HG03460 (cell line): ENCODE data around the gene SALL4.
"Not testable (repeated sequence)": the region's sequence is repeated elsewhere in the genome, so short reads cannot be mapped to it uniquely, and the experiment has no call there.

Experiments
- ATAC-seq: cut with Tn5 transposase; IDR thresholded peaks from one replicate; pipeline ENCODE4 v1.9.1; 2021; ENCODE audit not compliant: unreplicated experiment

The SALL4 gene

DNA sequence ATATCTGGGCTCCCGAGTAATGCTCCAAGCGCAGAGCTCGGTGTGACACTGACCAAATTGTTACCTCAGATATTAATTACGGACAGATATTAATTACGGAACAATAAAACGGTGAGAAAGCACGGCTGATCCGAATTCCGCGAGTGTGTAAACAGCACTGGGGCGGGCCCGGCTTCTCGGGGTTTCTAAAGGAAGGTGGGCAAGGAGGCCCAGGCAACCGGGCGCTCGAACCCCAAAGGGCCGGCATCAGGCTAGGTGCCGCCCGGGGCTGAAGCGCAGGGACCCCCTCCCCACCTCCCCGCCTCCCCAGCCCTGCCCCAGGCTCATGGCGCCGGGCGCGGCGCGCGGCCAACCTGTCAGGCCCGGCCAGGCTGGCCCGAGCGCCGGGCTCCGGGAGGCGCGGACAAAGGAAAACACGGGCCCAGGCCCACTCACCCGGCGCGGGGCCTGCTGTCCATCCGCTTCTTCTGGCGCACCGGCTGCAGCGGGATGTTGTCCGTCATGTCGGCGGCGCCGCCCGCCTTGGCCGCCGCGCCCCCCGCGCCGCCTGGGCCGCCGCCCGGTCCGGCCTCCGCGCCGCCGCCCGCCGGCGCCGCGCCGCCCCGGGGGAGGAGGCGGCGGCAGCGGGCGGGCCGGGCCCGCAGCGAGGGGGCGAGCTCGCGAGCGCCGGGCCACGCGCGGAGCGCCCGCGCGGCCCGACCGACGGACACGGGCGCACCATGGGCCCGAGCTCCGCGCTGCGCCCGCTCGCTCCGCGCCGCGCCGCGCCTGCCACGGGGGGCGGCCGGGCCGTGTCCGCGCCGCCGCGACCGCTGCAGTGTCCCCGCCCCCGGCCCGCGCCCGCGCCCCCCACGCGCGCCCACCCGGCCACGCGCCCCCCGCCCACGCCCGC is 34.2 kb downstream of the SALL4 start, which contains the start of gene ATP9A:
Gene ATP9A, minus strand, starts transcription at position 524 of the 892 bp plus-strand sequence. Its CDS starts 21 bp downstream, at position 503.
- ATAC-seq, result no peak

DNA sequence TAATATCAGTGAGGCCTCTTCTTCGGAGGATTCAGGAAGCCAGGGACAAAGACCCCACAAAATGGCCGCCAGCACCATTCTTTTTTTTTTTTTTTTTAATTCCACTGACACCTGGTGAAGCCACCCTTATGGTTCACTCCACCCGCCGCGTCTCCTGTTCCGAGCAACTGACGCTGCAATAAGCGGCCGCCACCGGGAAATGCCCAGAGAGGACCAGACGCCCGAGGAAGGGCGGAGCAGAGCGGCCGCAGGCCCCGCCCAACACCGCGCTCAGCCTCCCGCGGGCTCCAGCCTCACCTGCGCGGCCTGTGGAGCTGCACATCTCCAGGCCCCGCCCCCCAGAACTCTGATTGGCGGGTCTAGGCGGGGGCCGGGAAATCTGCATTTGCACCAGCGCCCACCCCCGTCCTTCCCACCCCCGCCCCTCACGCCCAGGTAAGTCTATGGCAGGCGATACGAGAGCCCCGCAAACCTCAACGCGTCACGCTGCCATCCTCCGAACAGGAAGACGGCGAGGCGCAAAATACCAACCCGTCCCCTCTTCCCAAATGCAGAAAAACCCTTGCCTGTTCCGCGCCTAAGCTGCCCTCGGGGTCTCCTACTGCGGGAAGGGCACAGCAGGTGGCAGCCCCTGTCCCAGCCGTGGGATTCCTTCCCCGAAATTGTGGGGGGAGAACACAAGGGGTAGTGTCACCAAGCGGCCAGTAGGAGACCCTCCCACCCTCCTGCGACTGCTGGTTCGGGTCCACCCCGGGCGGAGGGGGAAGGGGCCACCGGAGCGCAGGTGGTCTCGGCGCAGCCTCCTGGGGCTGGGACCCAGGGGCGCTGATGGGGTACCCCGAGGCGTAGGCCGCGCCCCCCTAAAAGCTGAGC is 35.1 kb downstream of the SALL4 start:
- ATAC-seq, result no peak

DNA sequence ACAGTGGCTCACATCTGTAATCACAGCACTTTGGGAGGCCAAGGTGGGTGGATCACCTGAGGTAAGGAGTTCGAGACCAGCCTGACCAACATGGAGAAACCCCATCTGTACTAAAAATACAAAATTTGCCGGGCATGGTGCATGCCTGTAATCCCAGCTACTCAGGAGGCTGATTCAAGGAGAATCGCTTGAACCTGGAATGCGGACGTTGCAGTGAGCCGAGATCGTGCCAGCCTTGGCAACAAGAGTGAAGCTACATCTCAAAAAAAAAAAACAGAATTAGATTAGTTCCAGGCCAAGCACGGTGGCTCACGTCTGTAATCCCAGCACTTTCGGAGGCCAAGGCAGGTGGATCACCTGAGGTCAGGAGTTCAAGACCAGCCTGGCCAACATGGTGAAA is 36.9 kb downstream of the SALL4 start:
- ATAC-seq, result not testable (repeated sequence)

DNA sequence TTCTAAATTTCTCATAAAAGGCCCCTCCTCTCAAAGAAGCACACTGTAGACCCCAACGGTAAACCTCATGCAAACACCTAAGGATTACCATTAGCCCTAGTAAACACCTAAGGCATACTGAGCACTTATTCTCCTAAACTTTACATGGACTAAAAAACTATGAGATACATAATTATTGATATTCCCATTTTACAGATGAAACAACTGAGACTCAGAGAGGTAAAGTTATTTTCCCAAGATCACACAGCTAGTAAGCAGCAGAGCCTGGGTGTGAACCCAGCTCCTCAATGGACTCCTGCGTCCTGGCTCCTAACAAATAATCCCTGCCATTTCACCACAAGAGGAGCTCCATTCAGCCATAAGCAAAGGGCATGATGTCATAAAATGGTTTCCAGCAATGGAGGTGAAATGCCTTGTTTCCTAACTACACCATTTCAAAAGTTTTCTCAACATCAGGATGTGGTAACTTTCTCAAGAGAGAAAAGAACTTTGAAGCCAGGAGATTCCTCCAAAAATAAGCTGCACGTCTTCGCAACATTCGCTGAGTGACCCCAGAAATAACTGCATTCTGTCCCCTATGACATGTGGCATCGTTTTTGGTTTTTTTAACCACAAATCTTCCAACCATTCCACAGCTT is 38.2 kb downstream of the SALL4 start:
- ATAC-seq, result no peak

DNA sequence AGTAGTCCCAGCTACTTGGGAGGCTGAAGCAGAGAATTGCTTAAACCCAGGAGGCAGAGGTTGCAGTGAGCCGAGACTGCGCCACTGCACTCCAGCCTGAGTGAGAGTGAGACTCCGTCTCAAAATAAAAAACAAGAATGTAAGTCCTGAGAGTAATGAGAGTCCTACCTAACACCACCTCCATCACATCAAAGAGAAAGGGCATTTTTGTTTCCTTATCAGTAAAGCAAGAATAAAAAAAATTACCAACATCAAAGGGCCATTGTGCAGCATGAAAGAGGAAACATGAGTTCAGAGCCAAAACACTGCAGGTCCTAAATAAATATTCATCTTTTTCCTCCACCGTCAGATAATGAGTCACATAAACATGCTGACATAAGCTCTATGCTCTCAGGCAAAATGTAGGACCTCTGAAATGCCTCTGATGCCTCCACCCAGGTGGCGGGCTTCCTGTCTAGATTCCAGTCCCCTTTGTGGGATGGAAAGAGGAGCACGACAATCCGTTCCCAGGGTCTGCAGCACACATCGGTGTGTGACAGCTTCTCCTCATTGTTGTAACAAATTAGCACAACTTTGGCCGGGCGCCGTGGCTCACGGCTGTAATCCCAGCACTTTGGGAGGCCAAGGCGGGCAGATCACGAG is 41.3 kb downstream of the SALL4 start:
- no peak for ATAC-seq

DNA sequence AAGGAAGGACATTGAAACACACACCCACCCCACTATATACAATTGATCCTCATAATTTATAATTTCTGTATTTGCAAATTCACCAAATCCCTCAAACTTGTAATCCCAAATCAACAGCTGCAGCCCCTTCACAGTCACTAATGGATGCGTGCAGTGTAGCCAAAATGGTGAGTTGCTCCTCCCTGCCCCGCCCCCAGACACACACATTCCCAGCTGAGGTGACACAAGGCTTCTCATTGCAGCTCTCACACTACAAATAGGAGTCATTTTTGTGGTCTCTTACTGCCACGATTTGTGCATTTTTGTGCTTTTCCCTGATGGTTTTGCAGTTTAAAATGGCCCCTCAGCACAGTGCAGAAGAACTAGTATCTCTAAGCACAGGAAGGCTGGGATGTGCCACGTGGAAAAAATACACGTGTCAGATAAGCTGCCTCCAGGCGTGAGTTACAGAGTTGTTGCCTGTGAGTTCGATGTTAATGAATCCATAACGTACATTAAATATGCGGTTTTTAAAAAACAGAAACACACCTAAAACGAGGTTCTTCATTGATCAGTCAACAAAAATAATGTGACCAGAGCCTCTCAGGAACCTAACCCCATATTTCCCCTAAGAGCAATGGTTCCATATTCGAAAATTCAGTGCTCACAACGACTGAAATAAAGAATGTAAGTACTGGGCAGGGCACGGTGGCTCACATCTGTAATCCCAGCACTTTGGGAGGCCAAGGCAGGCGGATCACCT is 42.4 kb downstream of the SALL4 start:
- ATAC-seq, result no peak

DNA sequence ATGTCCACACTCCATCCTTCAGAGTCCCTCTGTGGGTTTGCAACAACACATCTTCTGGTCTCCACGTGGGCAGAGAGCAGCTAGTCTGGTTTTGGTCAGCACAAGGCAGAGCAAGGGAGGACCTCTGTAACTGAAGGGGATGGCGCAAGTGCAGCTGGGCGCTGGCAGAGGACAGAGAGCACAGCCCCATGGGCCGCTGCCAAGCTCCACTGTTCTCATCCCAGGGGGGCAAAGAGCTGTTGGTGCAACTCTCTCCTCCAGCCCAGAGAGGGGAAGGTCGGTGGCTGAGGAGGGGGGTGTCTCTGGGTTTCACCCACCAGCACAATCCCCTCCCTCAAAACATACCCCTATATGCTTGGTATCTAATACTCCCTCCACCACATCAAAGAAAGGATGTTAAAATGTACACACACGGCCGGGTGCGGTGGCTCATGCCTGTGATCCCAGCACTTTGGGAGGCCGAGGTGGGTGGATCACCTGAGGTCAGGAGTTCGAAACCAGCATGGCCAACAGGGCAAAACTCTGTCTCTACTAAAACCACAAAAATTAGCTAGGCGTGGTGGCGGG is 43.3 kb downstream of the SALL4 start:
- ATAC-seq, result no peak

DNA sequence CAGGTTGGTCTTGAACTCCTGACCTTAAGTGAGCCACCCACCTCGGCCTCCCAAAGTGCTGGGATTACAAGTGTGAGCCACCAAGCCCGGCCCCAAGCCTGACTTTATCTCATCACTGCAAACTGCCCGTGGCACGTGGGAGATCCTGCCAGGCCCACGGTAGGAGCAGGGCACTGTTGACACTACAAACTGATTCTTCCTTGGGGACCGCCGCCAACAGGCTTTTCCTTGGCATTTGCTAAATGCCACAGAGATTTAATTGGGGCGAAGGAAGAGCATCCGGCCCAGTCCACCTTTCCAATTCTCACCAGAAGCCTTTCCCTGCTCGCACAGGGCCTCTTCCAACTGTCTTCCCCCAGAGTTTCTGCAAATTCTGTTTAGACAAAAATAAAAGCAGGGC is 45.1 kb downstream of the SALL4 start:
- ATAC-seq, result no peak

DNA sequence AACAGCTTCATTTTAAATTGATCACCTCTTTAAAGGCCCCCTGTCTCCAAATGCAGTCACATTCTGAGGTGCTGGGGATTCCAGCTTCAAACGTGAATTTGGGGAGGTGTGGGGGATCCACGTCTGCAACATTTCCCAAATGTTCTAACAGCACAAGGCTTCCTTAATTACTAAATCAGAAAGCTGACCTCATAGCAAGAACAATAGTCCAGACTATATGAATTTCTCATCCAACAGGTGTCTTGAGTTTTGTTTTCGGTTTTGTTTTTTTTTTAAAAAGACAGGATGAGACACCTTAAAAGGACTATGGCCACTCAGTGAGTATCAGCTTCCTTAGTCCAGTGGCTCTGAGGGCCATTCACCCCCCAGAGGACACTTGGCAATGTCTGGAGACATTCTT is 45.7 kb downstream of the SALL4 start:
- no peak for ATAC-seq

DNA sequence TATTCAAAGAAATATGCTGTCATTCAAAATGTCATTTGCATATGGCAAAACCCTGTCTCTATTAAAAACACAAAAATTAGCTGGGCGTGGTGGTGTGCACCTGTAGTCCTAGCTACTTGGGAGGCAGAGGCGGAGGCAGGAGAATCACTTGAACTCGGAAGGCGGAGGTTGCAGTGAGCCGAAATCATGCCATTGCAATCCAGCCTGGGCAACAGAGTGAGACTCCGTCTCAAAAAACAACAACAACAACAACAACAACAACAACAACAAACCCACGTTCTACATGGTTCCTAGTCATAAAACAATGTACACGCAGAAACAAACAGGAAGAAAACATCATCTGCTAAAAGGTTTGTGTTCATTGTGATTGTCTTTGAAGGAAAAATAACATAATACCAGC is 49.1 kb downstream of the SALL4 start:
- not testable (repeated sequence) for ATAC-seq

DNA sequence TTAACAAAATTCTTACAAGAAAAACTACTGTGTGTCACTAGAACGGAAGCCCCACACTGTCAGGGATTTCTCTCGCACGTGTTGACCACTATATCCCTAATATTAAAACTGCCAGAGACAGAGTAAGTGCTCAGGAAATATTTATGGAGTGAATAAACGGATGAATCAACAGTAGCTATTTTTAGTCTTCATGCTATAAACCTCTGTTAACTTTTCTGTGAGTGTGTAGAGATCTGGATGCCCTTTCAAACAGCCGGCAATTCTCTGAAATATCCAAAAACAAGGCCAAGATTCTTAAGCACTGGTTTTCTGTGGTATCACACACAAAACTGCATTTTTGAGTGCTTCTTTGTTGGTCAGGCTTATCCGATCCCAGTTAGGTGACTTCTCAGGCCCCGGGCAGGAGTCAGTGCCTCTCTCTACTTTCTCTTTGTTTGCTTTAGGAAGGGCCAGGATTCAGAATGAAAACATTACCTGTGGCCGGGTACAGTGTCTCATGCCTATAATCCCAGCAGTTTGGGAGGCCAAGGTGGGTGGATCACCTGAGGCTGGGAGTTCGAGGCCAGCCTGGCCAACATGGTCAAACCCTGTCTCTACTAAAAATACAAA is 49.9 kb downstream of the SALL4 start:
- no peak for ATAC-seq

DNA sequence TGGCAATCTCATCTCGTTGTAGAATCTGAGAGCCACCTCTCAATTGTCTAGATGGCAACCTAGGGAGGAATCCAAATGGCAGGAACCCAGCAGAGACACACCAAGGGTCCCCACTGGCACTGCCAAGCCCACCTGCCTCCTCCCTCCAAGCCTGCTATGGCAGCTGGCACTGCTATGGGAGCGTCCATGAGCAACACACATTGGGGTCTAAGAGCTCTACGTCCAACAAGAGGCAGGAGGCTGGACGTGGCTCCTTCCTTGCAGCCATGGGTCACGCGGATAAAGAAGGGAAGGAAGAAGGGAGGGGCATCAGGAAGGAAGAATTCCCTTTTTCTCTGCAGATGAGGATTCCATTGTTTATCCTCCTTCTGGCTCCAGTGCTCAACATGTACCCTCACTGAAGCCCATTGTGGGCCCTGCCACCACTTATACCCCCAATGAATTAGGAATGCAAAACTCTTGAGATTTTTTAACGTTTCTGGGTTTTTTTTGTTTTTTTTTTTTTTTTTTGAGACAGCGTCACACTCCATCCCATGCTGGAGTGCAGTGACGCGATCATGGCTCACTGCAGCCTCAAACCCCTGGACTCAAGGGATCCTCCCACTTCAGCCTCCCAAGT is 51.4 kb downstream of the SALL4 start:
- no peak for ATAC-seq

DNA sequence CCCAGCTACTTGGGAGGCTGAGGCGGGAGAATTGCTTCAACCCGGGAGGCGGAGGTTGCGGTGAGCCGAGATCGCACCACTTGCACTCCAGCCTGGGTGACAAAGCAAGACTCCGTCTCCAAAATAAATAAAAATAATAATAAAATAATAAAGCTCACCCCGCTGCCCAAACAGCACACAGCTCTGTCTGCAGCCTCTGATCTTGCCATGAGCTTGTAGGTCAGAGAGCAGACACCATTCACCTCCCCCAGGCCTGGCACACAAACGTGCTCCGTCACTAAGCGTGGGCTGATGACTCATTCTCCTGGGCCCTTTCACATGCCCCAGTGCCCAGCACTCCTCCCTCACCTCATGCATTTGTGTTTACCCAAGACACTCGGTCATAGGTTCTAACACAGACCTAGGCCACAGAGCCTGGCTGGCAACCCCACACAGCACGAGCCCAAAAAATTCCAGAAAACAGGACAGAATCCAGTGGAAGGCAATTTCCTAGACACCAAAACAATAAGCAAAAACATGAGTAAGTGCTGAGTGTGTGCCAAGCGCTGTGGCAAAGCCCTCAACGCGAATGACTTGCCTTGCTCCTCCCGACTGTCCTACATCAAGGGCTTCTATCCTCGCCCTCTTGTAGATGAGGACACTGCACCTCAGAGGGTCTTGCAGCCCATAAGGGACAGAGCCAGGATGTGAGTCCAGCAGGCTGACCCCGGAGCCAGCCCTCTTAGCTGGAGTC is 52.1 kb downstream of the SALL4 start:
- no peak for ATAC-seq

DNA sequence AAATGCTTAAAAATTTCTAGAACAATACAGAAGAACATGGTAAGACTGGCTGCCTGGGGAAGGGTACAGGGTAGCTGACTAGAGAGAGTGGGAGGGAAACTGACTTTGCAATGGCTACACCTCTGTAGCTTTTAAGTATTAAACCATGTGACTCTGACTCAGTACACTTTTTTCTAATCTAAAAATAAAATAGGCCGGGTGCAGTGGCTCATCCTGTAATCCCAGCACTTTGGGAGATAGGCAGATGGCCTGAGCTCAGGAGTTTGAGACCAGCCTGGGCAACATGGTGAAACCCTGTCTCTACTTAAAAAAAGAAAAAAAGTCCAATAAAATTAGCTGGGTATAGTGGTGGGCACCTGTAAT is 52.7 kb downstream of the SALL4 start:
- ATAC-seq, result no peak

DNA sequence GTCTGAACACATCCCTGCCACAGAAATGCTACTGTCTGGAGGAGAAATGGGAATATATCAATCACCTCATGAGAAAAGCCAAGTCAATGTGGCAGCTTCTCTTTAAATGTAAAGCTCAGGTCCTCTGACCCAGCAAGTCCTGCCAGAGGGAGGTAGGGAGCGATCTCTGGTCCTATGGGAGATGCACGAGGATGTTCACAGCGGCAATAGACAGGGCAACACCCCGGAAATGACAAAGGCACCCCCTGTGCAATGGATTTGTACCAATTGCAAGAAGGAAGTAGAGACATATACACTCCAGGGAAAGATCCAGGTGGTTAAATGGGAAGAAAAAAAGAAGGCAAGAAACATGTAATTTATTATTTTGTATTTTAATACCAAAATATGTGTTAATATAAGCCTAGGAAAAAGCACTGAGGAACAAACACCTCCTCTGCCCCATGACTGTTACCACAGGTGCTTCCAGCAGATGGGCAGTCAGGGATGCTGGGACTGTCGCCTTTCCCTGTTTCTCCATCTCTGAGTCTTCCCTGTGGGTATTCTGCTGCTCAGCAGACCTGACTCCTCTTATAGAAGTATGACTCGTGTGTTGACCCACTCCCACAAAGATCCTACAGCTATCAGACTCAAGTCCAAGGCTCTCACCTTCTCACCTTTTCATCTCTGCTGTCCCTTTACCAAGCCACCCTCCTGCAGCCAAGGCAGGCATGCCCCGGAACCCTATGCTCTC is 55.0 kb downstream of the SALL4 start:
- ATAC-seq, result no peak

DNA sequence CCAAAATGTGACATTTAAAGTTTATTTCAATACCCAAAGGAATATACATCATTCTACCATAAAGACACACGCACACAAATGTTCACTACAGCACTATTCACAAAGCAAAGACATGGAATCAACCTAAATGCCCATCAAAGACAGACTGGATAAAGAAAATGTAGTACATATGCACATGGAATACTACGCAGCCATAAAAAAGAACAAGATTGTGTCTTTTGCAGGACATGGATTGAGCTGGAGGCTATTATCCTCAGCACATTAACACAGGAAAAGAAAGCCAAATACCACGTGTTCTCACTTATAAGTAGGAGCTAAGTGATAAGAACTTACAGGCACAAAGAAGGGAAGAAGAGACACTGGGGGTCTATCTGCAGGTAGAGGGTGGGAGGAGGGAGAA is 56.5 kb downstream of the SALL4 start:
- ATAC-seq, result no peak

DNA sequence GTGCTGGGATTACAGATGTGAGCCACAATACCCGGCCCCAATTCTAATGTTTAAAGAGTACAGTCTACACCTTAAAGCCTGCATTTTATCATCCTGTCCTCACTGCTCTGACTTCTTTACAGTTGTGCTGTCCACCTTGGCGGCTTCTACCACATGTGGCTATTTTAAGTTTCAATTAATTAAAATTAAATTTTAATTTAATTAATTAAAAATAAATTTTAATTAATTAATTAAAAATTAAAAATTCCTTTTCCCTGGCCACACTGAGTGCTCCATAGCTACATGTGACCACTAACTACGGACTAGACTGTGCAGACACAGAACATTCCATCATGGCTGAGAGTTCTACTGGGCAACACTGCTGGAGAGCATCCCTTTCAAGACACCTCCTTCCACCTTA is 61.5 kb downstream of the SALL4 start:
- ATAC-seq, result no peak

DNA sequence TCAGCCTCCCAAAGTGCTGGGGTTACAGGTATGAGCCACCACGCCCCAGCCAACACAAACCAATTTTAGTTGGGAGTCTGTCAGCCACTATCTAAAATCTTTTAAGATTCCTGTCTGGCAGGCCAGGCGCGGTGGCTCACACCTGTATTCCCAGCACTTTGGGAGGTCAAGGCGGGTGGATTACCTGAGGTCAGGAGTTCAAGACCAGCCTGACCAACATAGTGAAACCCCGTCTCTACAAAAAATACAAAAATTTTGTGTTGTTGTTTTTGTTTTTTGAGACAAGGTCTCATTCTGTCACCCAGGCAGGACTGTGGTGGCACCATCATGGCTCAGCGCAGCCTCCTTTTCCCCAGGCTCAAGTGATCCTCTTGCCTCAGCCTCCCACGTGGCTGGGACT is 62.0 kb downstream of the SALL4 start:
- not testable (repeated sequence) for ATAC-seq
